ENCODE results near the gene PGBD2.
"Not testable (repeated sequence)": the region's sequence is repeated elsewhere in the genome, so short reads cannot be mapped to it uniquely, and the experiment has no call there.

Gene PGBD2, protein sequence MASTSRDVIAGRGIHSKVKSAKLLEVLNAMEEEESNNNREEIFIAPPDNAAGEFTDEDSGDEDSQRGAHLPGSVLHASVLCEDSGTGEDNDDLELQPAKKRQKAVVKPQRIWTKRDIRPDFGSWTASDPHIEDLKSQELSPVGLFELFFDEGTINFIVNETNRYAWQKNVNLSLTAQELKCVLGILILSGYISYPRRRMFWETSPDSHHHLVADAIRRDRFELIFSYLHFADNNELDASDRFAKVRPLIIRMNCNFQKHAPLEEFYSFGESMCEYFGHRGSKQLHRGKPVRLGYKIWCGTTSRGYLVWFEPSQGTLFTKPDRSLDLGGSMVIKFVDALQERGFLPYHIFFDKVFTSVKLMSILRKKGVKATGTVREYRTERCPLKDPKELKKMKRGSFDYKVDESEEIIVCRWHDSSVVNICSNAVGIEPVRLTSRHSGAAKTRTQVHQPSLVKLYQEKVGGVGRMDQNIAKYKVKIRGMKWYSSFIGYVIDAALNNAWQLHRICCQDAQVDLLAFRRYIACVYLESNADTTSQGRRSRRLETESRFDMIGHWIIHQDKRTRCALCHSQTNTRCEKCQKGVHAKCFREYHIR

DNA sequence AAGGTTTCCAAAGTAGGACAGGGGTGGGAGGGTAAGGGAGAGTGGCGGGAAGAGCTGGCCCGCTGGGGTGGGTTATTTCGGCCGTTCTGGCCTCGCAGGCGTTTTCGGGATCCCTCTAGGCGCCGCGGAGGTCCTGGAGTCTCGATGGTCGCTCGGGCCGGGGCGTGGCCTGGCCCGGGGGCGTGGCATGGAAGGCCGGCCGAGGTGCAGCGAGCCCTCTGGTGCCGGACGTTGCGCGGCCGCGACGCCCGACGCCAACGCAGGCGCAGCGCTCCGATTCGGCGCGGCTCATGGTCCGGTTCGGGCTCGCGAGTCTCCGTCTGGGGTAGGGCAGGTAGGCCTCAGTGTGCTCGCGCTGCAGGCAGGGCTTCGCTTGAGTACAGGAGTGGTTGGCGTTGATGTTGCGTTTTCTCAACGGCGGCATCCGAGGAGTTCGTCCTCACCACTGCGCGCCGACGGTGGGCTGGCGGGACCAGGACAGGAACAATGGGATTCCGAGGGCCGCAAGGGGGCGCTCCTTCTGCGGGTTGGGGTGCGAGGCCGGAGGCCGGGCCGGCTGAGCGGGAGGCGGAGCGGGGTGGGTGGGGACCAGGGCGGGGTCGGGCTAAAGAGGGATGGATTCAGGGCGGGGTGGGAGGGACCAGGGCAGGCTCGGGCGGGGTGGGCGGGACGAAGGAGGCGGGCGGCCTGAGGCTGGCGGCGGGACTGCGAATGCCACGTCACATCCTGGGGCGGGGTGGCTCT lies at the start of gene PGBD2:
PGBD2 (plus strand) TSS at position 227 of the 744 bp plus-strand sequence. CDS start 7,628 bp downstream, outside the sequence.
- peak; percentile 97 for DNase-seq

GRCh38 chr1:248857201-248857600 lies 48.8 kb upstream of the PGBD2 start:
- peak; percentile 46 for DNase-seq

DNA sequence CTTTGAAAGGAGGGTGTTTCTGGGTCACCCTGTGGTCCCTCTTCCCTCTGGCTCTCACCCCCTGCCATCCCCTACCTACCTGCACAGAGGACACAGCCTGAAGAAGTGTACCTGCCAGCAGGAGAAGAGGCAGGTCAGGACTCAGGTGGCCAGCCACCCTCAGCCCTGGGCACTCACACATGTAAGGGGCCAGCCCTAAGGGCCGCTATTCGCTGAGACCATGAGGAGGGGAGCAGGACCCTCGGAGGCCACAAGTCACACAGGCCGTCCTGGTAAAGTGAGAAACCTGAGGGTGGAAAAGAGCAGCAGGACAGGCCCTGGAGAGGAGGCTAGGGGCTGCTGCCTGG lies 48.3 kb upstream of the PGBD2 start:
- no peak for DNase-seq

DNA sequence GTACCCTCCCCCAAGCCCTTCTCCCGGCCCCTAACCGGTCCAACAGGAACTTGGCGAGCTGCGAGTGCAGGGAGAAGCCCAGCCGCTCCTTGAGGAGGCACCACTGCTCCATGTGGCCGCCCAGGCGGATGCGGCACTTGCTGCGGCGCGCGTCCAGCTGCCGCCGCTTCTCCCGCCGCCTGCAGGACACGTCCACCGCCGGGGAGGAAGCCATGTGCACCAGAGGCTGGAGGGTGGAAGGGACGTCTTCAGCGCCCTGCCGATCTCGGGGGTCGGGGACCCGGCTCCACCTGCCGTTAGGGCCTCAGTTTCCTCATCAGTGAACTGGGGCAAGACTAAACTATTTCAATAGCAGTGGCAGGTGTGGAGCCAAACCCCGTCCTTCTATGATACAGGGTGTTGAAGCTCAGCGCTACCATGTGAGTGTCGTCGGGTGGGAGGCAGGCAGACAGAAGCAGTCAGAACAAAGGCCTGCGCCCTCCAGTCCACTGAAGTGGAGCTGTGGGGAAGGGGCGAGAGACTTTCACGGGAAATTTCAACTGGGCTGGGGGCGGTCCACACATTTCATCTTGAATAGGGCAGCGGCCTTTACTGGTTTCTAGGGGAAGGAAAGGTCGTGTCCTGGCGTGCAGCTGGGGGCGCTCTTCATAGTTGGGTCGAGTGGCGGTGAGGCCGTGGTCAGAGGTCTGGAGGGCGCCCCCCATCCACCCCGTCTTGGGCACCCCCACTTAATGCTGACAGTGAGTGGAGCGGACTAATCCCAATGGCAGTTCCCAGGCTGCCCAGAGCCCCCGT lies 47.7 kb upstream of the PGBD2 start:
- DNase-seq: peak; percentile 92

DNA sequence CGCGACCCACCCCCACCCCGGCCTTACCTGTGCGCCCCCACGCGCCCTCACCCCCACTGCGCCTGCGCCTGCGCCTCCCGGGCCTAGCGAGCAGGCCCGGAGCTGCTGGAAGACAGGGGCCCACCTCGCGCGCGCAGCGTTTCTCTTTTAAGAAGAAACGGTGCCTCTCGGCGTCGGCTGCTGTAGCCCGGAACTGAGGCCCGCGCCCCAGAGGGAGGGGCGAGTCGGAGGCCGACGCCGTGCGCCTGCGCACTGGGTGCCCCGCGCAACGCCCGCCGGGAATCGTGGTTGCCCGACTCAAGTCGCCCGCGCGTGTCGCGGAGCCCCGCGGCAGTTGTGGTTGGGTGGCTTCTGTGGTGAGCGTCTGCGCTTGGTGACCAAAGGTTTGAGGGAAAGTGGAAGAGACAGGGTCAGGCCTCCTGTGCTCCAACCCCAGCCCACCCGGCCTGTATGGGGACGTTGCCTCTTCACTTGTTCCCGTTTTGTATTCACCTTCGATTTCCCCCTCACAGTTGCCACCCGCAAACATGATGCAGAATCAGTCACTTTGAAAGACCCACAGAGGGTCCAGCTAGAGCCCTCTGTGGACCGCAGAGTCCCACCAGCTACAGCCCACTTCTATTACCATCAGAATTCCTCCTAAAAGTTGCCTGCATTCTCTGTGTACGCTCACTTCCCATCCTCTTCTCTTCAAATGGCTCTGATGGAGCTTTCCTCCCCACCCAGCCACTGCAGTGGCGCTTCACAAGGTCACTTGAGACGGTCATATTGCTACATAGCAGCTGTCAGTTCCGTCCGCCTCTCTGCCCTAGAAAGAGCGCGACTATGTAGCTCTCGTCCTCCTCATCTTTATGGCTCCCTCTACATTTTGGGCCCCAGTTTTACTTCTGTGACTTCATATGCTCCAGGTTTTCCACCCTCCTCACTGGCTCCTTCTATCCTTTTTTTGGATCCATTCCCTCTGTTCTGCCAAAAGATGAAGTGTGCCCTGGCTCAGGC lies 46.8 kb upstream of the PGBD2 start, which contains the start of gene ZNF692:
ZNF692 (minus strand) TSS at position 195 of the 999 bp plus-strand sequence. CDS start 776 bp downstream, outside the sequence.
- DNase-seq: peak; percentile 100

DNA sequence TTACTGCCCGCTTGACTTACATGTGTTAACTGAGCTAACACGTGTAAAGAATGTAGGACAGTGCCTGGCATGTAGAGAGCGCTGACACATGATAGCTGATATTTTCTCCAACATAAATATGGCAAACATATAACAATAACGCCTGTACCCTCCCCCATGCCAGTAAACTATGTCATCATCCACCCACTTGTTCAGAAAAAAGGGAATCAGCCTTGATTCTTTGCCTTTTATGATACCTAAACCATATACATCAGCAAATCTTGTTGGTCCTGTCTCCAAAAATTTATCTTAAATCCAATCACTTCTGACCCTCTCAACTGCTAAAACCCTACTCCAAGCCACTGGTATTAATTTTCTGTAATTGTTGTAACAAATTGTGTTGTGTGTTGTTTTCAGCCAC lies 46.0 kb upstream of the PGBD2 start:
- DNase-seq: no peak

DNA sequence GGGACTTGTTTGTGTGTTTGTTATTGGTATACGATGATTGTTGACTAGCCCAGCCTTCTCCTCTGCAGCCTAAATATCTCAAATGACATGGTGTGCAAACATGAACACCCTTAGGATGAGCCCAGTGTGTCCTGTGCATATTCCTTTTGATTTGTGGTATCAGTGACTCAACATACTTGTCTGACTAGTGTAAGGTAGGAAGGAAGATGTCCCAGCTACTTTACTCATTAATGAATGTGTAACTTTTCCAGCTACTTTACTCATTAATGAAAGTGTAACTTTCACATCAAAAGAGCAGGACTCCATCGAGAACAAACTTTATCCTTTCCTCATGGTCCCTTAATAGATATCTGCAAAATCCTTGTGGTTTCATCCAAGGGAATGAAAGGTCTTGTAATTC lies 44.4 kb upstream of the PGBD2 start:
- DNase-seq: no peak

GRCh38 chr1:248862695-248862997 lies 43.4 kb upstream of the PGBD2 start:
- DNase-seq: no peak

DNA sequence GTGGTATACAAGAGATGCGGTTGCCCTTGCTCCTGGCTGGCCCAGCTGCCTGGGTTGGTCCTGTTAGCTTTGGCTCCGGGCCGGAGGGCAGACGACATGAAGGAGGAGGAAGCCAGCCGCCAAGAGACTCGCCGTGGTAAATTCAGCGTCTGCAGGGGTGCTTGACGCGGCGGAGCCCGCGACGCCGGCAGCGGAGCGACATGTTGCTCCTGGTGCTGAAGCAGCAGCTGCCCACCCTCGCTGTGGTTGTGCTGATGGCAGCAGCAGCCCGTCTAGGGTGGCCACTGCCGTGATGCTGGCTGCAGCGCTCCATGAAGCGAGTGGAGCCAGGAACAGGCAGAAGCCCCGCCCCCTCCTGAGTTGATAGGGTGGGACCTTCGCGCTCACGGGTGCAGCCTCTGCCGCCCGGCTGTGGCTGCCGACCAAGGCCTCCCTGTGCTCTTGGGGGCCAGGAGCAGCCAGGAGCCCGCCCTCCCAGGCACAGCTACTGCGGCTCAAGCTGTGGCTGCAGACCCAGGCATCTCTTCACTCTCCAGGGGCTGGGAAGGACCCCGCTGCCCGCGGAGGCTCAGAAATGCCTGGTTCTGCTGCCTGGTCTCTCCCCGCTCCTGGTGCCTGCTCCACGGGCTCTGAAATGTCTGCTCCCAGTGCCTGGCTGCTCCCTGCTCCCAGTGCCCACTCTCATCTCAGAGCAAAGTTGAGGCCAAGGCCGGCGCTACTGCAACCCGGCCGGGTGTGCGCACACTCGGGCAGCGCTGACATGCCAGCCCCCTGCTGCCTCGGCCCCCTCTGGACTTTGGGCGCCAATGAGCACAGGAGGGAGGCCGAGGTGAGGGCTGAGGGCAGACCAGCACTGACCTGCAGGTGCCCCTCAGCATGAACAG lies 42.8 kb upstream of the PGBD2 start:
- DNase-seq: peak; percentile 97

GRCh38 chr1:248871837-248872401 lies 34.1 kb upstream of the PGBD2 start:
- DNase-seq: no peak

GRCh38 chr1:248872752-248873408 lies 33.2 kb upstream of the PGBD2 start:
- peak; percentile 93 for DNase-seq

DNA sequence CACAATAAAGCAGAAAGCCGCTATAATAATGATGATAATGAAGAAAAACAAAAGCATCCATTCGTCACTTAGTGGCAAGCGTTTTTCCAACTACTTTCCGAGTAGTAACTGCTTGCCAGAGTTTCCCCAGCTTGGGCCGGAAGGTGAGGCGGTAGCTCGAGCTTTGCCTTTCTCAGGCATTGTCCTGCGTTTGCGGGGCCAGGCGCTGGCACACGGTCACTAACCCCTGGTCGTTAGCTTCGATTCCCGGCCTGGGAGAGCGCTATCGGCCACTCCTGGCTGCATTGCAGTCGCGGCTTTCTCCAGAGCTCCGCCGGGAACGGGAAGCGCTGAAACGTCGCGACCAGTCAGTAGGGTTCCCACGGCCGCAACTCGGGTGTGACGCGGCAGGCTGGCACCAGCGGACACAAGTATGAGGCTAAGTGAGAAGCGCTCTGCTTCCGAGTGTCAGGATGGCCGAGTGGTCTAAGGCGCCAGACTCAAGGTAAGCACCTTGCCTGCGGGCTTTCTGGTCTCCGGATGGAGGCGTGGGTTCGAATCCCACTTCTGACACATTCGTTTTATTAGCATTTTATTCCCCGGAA lies 32.5 kb upstream of the PGBD2 start:
- DNase-seq: peak; percentile 99

DNA sequence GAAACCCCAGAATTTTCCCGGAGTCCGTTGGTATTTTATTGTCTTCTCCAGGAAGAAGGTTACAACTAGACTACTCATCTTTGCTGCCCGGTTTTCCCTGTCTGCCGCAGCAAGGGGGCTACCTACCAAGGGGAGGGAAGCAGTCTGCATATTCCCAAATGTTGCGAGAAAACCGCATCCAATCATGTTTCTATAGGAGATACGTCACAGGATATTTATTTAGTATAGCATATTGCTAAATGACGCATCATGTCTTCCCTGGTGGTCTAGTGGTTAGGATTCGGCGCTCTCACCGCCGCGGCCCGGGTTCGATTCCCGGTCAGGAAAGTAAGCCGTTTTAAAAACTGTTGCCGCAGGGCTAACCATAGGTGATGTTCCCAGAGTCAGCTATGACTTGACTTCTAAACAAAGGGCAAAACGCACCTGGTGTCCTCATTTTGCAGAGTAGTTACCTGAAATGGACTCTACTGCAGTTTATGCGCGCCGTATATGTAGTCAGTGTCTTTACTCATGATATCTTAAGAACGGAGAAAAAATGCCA lies 32.0 kb upstream of the PGBD2 start:
- peak; percentile 98 for DNase-seq

GRCh38 chr1:248881261-248881660 lies 24.8 kb upstream of the PGBD2 start:
- no peak for DNase-seq

GRCh38 chr1:248882427-248882826 lies 23.6 kb upstream of the PGBD2 start:
- not testable (repeated sequence) for DNase-seq

DNA sequence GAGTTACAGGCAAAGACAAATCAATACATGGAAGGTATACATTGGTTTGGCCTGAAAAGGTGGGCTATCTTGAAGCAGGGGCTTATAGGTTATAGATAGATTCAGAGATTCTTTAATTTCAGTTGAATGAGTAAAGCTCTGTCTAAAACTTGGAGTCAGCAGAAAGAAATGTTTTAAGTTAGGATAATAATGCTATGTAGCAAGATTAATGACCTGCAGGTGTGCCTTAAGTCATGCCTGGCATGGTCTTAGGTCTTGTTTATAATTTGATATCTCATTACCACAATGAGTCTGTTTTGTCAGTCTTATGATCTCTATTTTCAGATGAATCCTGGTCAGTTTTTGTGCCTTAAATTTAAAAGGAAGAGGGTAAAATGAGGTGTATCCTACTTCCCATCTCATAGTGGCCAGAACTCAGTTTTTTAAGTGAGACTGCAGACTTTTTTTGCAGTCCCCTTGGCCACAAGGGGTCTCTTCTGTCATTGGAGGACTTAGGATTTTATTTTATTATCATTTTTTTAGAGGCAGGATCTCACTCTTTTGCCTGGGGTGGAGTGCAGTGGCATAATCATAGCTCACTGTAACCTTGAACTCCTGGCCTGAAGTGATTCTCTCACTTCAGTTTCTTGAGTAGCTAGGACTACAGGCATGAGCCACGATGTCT lies 21.3 kb upstream of the PGBD2 start:
- DNase-seq: no peak

DNA sequence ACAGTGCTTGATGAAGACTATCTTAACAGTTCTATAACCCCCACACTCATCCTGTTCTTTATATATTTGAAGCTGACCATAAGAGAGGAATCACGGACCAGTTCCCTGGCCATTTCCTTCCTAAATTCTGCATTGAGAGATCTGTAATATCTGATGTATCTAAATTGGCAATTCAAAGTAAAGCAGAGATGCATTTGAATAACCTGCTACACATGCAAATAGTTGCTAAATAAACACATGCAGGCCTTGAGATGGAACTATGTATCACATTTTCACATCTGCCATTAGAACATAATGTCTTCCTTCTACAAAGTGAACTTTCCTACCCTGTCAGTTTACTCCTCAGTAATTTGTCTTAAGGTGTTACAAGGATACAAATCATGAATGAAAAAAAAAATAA lies 20.4 kb upstream of the PGBD2 start:
- DNase-seq: no peak

- peak; percentile 42 for DNase-seq
These were observed 19.7 kb upstream of the PGBD2 start for GRCh38 chr1:248886237-248886895.
